H1 (cell line): ENCODE results near the gene CDT1. TPM values are rescaled to one million over a fixed set of nuclear protein-coding genes. Genes with fewer than 3 reads are reported as not detected.
"Not testable (repeated sequence)": the region's sequence is repeated elsewhere in the genome, so short reads cannot be mapped to it uniquely, and the experiment has no call there.

ENCODE experiments used
- CTCF ChIA-PET: fragments of 300-600 bp; sonication (Branson Sonifier 250); formaldehyde crosslinking; loops from one replicate; lab custom pipeline; 2021; ENCODE audit not compliant: partially characterized antibody; lab: Charles Lee
- POLR2A ChIA-PET: fragments of 300-600 bp; sonication (Branson Sonifier 250); formaldehyde crosslinking; loops from one replicate; lab custom pipeline; 2021; ENCODE audit warnings: inconsistent platforms; ENCODE audit not compliant: partially characterized antibody; lab: Charles Lee
- DNase-seq, 2 experiments: peaks; one replicate each; pipeline versions ENCODE4 v3.0.0 to v3.0.0-alpha.2; 2010 to 2022; ENCODE audit warnings: low spot score in 2 of 2, low read depth in 1 of 2, mixed read lengths in 1 of 2
- FAIRE-seq: peaks from 2 replicates; lab custom pipeline; 2011; peaks lifted over from hg19 to GRCh38; lab: Jason Lieb, UNC
- H2AFZ ChIP-seq: 2 replicates; pipeline ENCODE4 v1.8.1; 2012; ENCODE audit warnings: low read length, inconsistent platforms
- H2AK5ac ChIP-seq: 2 replicates; pipeline ENCODE4 v1.6.1; 2013; ENCODE audit warnings: low read depth, low read length
- H2BK120ac ChIP-seq: replicated peaks from 2 replicates; pipeline ENCODE3; 2013; ENCODE audit warnings: low read depth, low read length, inconsistent platforms
- H2BK12ac ChIP-seq: 2 replicates; pipeline ENCODE4 v1.6.1; 2013; ENCODE audit warnings: low read depth, low read length
- H2BK15ac ChIP-seq: 2 replicates; pipeline ENCODE4 v1.6.1; 2013; ENCODE audit warnings: low read length
- H2BK20ac ChIP-seq: 2 replicates; pipeline ENCODE4 v1.6.1; 2013; ENCODE audit warnings: low read length
- H2BK5ac ChIP-seq: 2 replicates; pipeline ENCODE4 v1.6.1; 2013; ENCODE audit warnings: low read depth, low read length
- H3K14ac ChIP-seq: 2 replicates; pipeline ENCODE4 v1.6.1; 2013; ENCODE audit warnings: inconsistent platforms; ENCODE audit not compliant: insufficient read length
- H3K18ac ChIP-seq: 2 replicates; pipeline ENCODE4 v1.6.1; 2013; ENCODE audit warnings: low read length; ENCODE audit errors: extremely low read depth
- H3K23ac ChIP-seq: 2 replicates; pipeline ENCODE4 v1.6.1; 2013; ENCODE audit warnings: inconsistent platforms; ENCODE audit not compliant: insufficient read length
- H3K23me2 ChIP-seq: 2 replicates; pipeline ENCODE4 v1.6.1; 2013; ENCODE audit warnings: low read depth, low read length
- H3K27ac ChIP-seq: 2 replicates; pipeline ENCODE4 v1.6.1; 2011; ENCODE audit warnings: low read depth, low read length, inconsistent platforms
- H3K27me3 ChIP-seq, 4 experiments: replicated peaks in 1 of 4; 1 replicate in 1 of 4; 2 replicates in 3 of 4; pipeline versions ENCODE4 v1.6.1 to v1.8.1; 2011 to 2013; ENCODE audit warnings: low read length in 3 of 4, mild to moderate bottlenecking in 3 of 4, inconsistent platforms in 2 of 4, mixed read lengths in 2 of 4, moderate library complexity in 1 of 4; ENCODE audit not compliant: control insufficient read depth in 3 of 4, insufficient read depth in 3 of 4; ENCODE audit errors: extremely low read depth in 1 of 4
- H3K36me3 ChIP-seq, 4 experiments: 2 replicates each; pipeline versions ENCODE4 v1.6.1 to v1.8.1; 2011 to 2013; ENCODE audit warnings: mild to moderate bottlenecking in 4 of 4, low read length in 3 of 4, moderate library complexity in 2 of 4, control low read depth in 1 of 4, inconsistent platforms in 1 of 4; ENCODE audit not compliant: insufficient read depth in 4 of 4, control insufficient read depth in 2 of 4
- H3K4ac ChIP-seq: replicated peaks from 2 replicates; pipeline ENCODE3; 2013; ENCODE audit warnings: low read length, low read depth, mixed read lengths, inconsistent platforms; ENCODE audit not compliant: insufficient read length
- H3K4me1 ChIP-seq, 4 experiments: replicated peaks in 1 of 4; 1 replicate in 1 of 4; 2 replicates in 3 of 4; pipeline versions ENCODE4 v1.6.1 to v1.8.1; 2011 to 2013; ENCODE audit warnings: low read length in 3 of 4, inconsistent platforms in 2 of 4, mixed read lengths in 1 of 4; ENCODE audit not compliant: insufficient read depth in 4 of 4, control insufficient read depth in 3 of 4
- H3K4me2 ChIP-seq, 2 experiments: 2 replicates each; pipeline versions ENCODE4 v1.6.1 to v1.8.1; 2011 to 2013; ENCODE audit warnings: low read depth in 2 of 2, low read length in 2 of 2, control low read depth in 1 of 2, inconsistent platforms in 1 of 2, mild to moderate bottlenecking in 1 of 2; ENCODE audit not compliant: insufficient read depth in 1 of 2
- H3K4me3 ChIP-seq, 4 experiments: fragments of 200-600, 300-600 bp in 1 of 4; sonication (generic), shearing (Covaris generic), sonication (Bioruptor Twin) in 1 of 4; 2 replicates each; pipeline versions ENCODE4 v1.5.1 to v1.8.1; 2011 to 2016; ENCODE audit warnings: low read length in 4 of 4, low read depth in 3 of 4, control low read depth in 2 of 4, inconsistent platforms in 2 of 4, mild to moderate bottlenecking in 2 of 4, mixed read lengths in 1 of 4, moderate library complexity in 1 of 4; ENCODE audit not compliant: insufficient read depth in 2 of 4; ENCODE audit errors: extremely low read depth in 1 of 4
- H3K56ac ChIP-seq: replicated peaks from 2 replicates; pipeline ENCODE3; 2013; ENCODE audit warnings: low read depth, mild to moderate bottlenecking, mixed read lengths, low read length, inconsistent platforms; ENCODE audit not compliant: insufficient read length
- H3K79me1 ChIP-seq: 2 replicates; pipeline ENCODE4 v1.6.1; 2013; ENCODE audit warnings: low read depth, low read length, control low read depth
- H3K79me2 ChIP-seq, 2 experiments: 2 replicates each; pipeline versions ENCODE4 v1.6.1 to v1.8.1; 2012 to 2013; ENCODE audit warnings: low read length in 2 of 2, mild to moderate bottlenecking in 2 of 2, inconsistent platforms in 1 of 2; ENCODE audit not compliant: insufficient read depth in 2 of 2, control insufficient read depth in 1 of 2
- H3K9ac ChIP-seq, 4 experiments: replicated peaks in 1 of 4; 1 replicate in 1 of 4; 2 replicates in 3 of 4; pipeline versions ENCODE4 v1.6.1 to v1.8.1; 2011 to 2013; ENCODE audit warnings: low read depth in 3 of 4, low read length in 3 of 4, control low read depth in 2 of 4, mild to moderate bottlenecking in 2 of 4, moderate library complexity in 2 of 4, inconsistent platforms in 1 of 4; ENCODE audit errors: extremely low read depth in 1 of 4
- H3K9me3 ChIP-seq, 2 experiments: 2 replicates each; pipeline versions ENCODE4 v1.6.1 to v1.8.1; 2012 to 2013; ENCODE audit warnings: mild to moderate bottlenecking in 2 of 2, moderate library complexity in 2 of 2, control low read depth in 1 of 2, inconsistent platforms in 1 of 2, low read depth in 1 of 2, low read length in 1 of 2, mixed read lengths in 1 of 2; ENCODE audit not compliant: insufficient read depth in 2 of 2
- H4K20me1 ChIP-seq, 2 experiments: replicated peaks in 1 of 2; 2 replicates each; pipeline versions ENCODE3 to v1.8.1; 2011 to 2013; ENCODE audit warnings: inconsistent platforms in 2 of 2, low read length in 2 of 2, mild to moderate bottlenecking in 1 of 2; ENCODE audit not compliant: insufficient read depth in 2 of 2, control insufficient read depth in 1 of 2
- H4K5ac ChIP-seq: 2 replicates; pipeline ENCODE4 v1.6.1; 2013; ENCODE audit warnings: low read length, low read depth, mixed read lengths, inconsistent platforms; ENCODE audit not compliant: insufficient read length
- H4K8ac ChIP-seq: 2 replicates; pipeline ENCODE4 v1.8.0; 2013; ENCODE audit warnings: mild to moderate bottlenecking, moderate library complexity, low read length, inconsistent platforms; ENCODE audit not compliant: insufficient read depth; ENCODE audit errors: extremely low read depth
- H4K91ac ChIP-seq: replicated peaks from 2 replicates; pipeline ENCODE3; 2013; ENCODE audit warnings: low read length, mixed read lengths, inconsistent platforms; ENCODE audit not compliant: insufficient read length
- KDM4A ChIP-seq: IDR thresholded peaks from one replicate; pipeline ENCODE4 v1.7.1; 2012; ENCODE audit warnings: low read depth, mild to moderate bottlenecking, moderate library complexity, low read length, inconsistent platforms; ENCODE audit not compliant: severe bottlenecking
- POLR2AphosphoS5 ChIP-seq: IDR thresholded peaks from 2 replicates; pipeline ENCODE4 v1.6.1; 2011; ENCODE audit warnings: low read depth, low read length
- SP2 ChIP-seq: IDR thresholded peaks from 2 replicates; pipeline ENCODE4 v1.6.1; 2012; ENCODE audit warnings: mild to moderate bottlenecking, low read length, inconsistent platforms
- WGBS, 2 experiments: shearing (Covaris generic) in 1 of 2; methylation state at CpG; one replicate each; pipeline versions ENCODE4 v1.1.6 to v1.1.7; 2013 to 2015; ENCODE audit warnings: low lambda C conversion rate in 2 of 2, mixed read lengths in 2 of 2, inconsistent platforms in 1 of 2, low coverage in 1 of 2, missing lambda C conversion rate in 1 of 2; ENCODE audit not compliant: insufficient replicate concordance in 2 of 2, insufficient coverage in 1 of 2, insufficient read length in 1 of 2; ENCODE audit errors: extremely low coverage in 1 of 2, missing lambda C conversion rate in 1 of 2; 5-methylcytosine and 5-hydroxymethylcytosine counted together
- polyA plus RNA-seq, 7 experiments: library from polyadenylated mRNA; depleted of rRNA in 3 of 7; stranded (reverse) in 5 of 7; unstranded in 2 of 7; fragments of >200 nt in 5 of 7; fragments of 200-250 nt in 2 of 7; gene quantifications; 1 replicate in 5 of 7; 2 replicates in 1 of 7; 4 replicates in 1 of 7; pipeline versions ENCODE4 v1.2.1 to v1.2.3, GENCODE V29; 2011 to 2013; ENCODE audit warnings: missing spikeins in 2 of 7, mixed read lengths in 2 of 7
- total RNA-seq: library from RNA; stranded (reverse); fragmentation: NEBNext Ultra II Directional; extraction: Animal tissue kit (Norgen Biotek cat#: 25700); gene quantifications from 2 replicates; pipeline ENCODE4 v1.2.1, GENCODE V29; 2021
- TF ChIP-seq, protein P1 (sequence below), 3 experiments: IDR thresholded peaks; 1 replicate in 2 of 3; 2 replicates in 1 of 3; pipeline versions ENCODE4 v1.5.1 to v1.6.1; 2011; ENCODE audit warnings: low read length in 3 of 3, mild to moderate bottlenecking in 3 of 3, inconsistent platforms in 2 of 3, low read depth in 1 of 3, moderate library complexity in 1 of 3; ENCODE audit not compliant: insufficient read depth in 1 of 3; ENCODE audit errors: control extremely low read depth in 1 of 3

Gene CDT1
- total and polyA plus RNA-seq, 2 of the 8 experiments (the other 6 are each of a cell fraction or from before 2014, with no cell fraction given) = 76.7 to 95.4 TPM

DNA sequence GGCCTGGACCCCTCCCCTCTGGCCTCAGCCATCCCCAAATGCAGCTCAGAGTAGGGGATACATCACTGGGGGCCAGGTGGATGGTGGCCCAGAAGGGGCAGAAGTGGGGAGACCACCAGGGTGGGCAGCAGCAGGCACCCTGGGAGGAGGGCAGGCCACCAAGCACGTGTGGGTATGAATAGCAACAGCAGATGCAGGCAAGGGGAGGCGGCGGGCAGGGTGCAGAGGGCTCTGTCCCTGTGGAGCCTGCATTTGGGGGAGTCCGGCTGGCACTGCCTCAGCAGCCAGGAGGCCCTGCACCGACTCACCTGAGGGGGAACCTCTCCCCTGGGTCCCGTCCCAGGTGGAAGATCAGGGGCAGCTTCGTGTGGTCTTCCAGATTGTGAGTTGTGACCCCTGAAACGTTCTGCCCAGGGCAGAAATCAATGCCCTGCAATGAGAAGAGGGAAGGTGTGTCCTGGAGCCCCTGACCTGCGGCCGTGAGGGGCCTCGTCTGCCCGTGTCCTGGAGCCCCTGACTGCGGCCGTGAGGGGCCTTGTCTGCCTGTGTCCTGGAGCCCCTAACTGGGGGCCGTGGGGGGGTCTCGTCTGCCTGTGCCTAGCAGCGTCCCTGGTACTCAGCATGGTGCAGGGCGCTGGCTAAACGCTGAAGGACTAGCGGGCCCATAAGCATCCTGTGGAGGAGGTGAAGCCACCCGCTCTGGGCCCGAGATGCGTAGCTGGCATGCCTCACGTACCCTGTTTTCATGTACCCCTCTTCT is 18.9 kb downstream of the CDT1 start (continued):
- TF ChIP-seq, protein P1, sequence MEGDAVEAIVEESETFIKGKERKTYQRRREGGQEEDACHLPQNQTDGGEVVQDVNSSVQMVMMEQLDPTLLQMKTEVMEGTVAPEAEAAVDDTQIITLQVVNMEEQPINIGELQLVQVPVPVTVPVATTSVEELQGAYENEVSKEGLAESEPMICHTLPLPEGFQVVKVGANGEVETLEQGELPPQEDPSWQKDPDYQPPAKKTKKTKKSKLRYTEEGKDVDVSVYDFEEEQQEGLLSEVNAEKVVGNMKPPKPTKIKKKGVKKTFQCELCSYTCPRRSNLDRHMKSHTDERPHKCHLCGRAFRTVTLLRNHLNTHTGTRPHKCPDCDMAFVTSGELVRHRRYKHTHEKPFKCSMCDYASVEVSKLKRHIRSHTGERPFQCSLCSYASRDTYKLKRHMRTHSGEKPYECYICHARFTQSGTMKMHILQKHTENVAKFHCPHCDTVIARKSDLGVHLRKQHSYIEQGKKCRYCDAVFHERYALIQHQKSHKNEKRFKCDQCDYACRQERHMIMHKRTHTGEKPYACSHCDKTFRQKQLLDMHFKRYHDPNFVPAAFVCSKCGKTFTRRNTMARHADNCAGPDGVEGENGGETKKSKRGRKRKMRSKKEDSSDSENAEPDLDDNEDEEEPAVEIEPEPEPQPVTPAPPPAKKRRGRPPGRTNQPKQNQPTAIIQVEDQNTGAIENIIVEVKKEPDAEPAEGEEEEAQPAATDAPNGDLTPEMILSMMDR (IDR thresholded peaks at IDR 0.05; ENCODE audit: control extremely low read depth in 1 of 3, insufficient read depth in 1 of 3, low read depth in 1 of 3, low read length in 3 of 3) = no peak
- TF ChIP-seq SP2 = no peak
- no peak for TF ChIP-seq KDM4A
- TF ChIP-seq POLR2AphosphoS5 = no peak
- TF ChIP-seq, all 59 proteins: peak for 0

- not testable (repeated sequence) for H3K23me2 ChIP-seq, H4K5ac ChIP-seq, H3K4ac ChIP-seq, H3K9me3 ChIP-seq, H3K4me2 ChIP-seq, DNase-seq, H3K27me3 ChIP-seq, H2BK15ac ChIP-seq, H3K36me3 ChIP-seq, H2BK5ac ChIP-seq, H4K91ac ChIP-seq, FAIRE-seq, H3K9ac ChIP-seq, H2BK120ac ChIP-seq, H3K79me1 ChIP-seq, H3K56ac ChIP-seq, H4K20me1 ChIP-seq, H4K8ac ChIP-seq, H2AFZ ChIP-seq, H3K4me3 ChIP-seq, H2BK12ac ChIP-seq, H2BK20ac ChIP-seq, H3K4me1 ChIP-seq, H2AK5ac ChIP-seq, H3K27ac ChIP-seq, H3K23ac ChIP-seq, H3K79me2 ChIP-seq, H3K18ac ChIP-seq, H3K14ac ChIP-seq
- ChIA-PET CTCF (interaction anchor here (1.0 to 1.6 kb wide), 2 partner anchors 9 to 30 kb away, joined by 3 read pairs; no protein-coding TSS in a partner anchor), POLR2A (interaction anchor here (9.0 kb wide), 1 partner anchor 14 kb away, joined by 77 read pairs; the partner anchor contains the start of gene APRT)
- WGBS, 2 experiments = 94% methylated on average over 13 of the region's 31 CpGs; no CpG with 5 or more reads in 1 of the 2 experiments
These were observed 20.1 kb downstream of the CDT1 start for GRCh38 chr16:88823646-88824045.
